ENCODE data around the gene SUGCT. TPM values are rescaled to one million over a fixed set of nuclear protein-coding genes. Genes with fewer than 3 reads are reported as not detected.

Gene SUGCT
- total and polyA plus RNA-seq, 2 of the 13 experiments (the other 11 are each of a cell fraction or from before 2014, with no cell fraction given) = 10.1 to 22.2 TPM

- TF ChIP-seq RERE (CRISPR knock-in tag; IDR thresholded peaks at IDR 0.05; ENCODE audit: low read depth) (no peak), ZNF777 (CRISPR knock-in tag; IDR thresholded peaks at IDR 0.05) (no peak)
Observed at GRCh38 chr7:40483630-40484029, 348.8 kb downstream of the SUGCT start (continued).

GRCh38 chr7:40489844-40490602, 355.2 kb downstream of the SUGCT start:
- no peak for DNase-seq (ENCODE audit: low spot score)
- in situ Hi-C loops (cut with HindIII; ENCODE audit: extremely low pct_ligation_motif_present, low pct_unique_long_range_greater_than_20kb) (no loop called here), intact Hi-C loops (cut with micrococcal nuclease; ENCODE audit: unreplicated experiment) (no loop called here)
- ChIA-PET CTCF (ENCODE audit: low intra/inter-chr PET ratio, low total read pairs) (no interaction called here), POLR2A (no interaction called here)
- Histone ChIP-seq H3K36me3 (replicated peaks in 1 of 2; ENCODE audit: control insufficient read depth in 1 of 2, insufficient read depth in 2 of 2, low read length in 2 of 2) (no peaks in the 10 kb centered on the region), H3K4me3 (replicated peaks in 1 of 3; ENCODE audit: insufficient read depth in 1 of 3, low read depth in 2 of 3, low read length in 3 of 3) (no peak overlapping the region), H3K9me3 (ENCODE audit: low read length) (no peaks in the 10 kb centered on the region), H3K4me1 (ENCODE audit: insufficient read depth, low read length) (no peaks in the 10 kb centered on the region), H3K9ac (ENCODE audit: insufficient read depth, low read depth, low read length) (no peak overlapping the region), H4K20me1 (ENCODE audit: insufficient read depth, low read length) (no peaks in the 10 kb centered on the region), H2AFZ (ENCODE audit: low read length) (no peak overlapping the region), H3K27me3 (ENCODE audit: control insufficient read depth in 1 of 2, insufficient read depth in 2 of 2, low read length in 2 of 2) (no peaks in the 10 kb centered on the region), H3K27ac (ENCODE audit: extremely low read length, insufficient read depth, low read length) (no peak overlapping the region), H3K4me2 (ENCODE audit: low read depth, low read length) (no peak overlapping the region), H3K79me2 (ENCODE audit: insufficient read depth, low read length) (no peaks in the 10 kb centered on the region)
- no TSS peak for BruUV-seq (replicated peaks)
- ATAC-seq = no peak
- FAIRE-seq = no peak
- 100% methylated on average over 1 of the region's 2 CpGs for WGBS (ENCODE audit: low lambda C conversion rate)
- TF ChIP-seq LCORL (IDR thresholded peaks at IDR 0.05) (no peak), LCORL (CRISPR knock-in tag; IDR thresholded peaks at IDR 0.05) (no peak), STAG1 (CRISPR knock-in tag; IDR thresholded peaks at IDR 0.05) (peak; percentile 32; the same call in 1 of the 2 replicates), CTCF (CRISPR knock-in tag; IDR thresholded peaks at IDR 0.05) (peak; percentile 27; the same call in 1 of the 2 replicates), YY1 (IDR thresholded peaks at IDR 0.05; ENCODE audit: insufficient read depth, insufficient replicate concordance, low read depth, low read length) (no peak), DZIP1 (CRISPR knock-in tag; IDR thresholded peaks at IDR 0.05) (no peak), ZNF331 (CRISPR knock-in tag; IDR thresholded peaks at IDR 0.05) (no peak), CBFB (CRISPR knock-in tag; IDR thresholded peaks at IDR 0.05) (no peak), ZBTB38 (CRISPR knock-in tag; IDR thresholded peaks at IDR 0.05) (no peak), JARID2 (CRISPR knock-in tag; IDR thresholded peaks at IDR 0.05; ENCODE audit: insufficient replicate concordance) (no peak)
